Mesenchymal stem cell (in vitro differentiated cells and primary cell): Measurements from ENCODE around the gene VIT.

Experiments used
- DNase-seq: peaks from one replicate; pipeline ENCODE4 v3.0.0-alpha.2; 2013
- H2AFZ ChIP-seq: one replicate; pipeline ENCODE4 v1.6.1; 2013; ENCODE audit warnings: low read depth, mild to moderate bottlenecking, control low read depth, inconsistent platforms, low read length, moderate library complexity
- H2AK5ac ChIP-seq: 2 replicates; pipeline ENCODE4 v1.6.1; 2013; ENCODE audit warnings: low read length, moderate library complexity, mild to moderate bottlenecking, inconsistent platforms; ENCODE audit not compliant: severe bottlenecking
- H2BK120ac ChIP-seq: one replicate; pipeline ENCODE4 v1.6.1; 2013; ENCODE audit warnings: low read depth, mild to moderate bottlenecking, inconsistent platforms, low read length, moderate library complexity
- H2BK12ac ChIP-seq, 2 experiments: one replicate each; pipeline ENCODE4 v1.6.1; 2013; ENCODE audit warnings: inconsistent platforms in 2 of 2, low read length in 2 of 2, mild to moderate bottlenecking in 2 of 2, moderate library complexity in 2 of 2, control low read depth in 1 of 2
- H2BK15ac ChIP-seq: one replicate; pipeline ENCODE4 v1.6.1; 2013; ENCODE audit warnings: mild to moderate bottlenecking, low read depth, inconsistent platforms; ENCODE audit not compliant: poor library complexity, severe bottlenecking
- H2BK5ac ChIP-seq: 2 replicates; pipeline ENCODE4 v1.6.1; 2013; ENCODE audit warnings: low read depth, mild to moderate bottlenecking, low read length, control low read depth, inconsistent platforms; ENCODE audit not compliant: poor library complexity, severe bottlenecking
- H3K14ac ChIP-seq, 2 experiments: one replicate each; pipeline ENCODE4 v1.6.1; 2013; ENCODE audit warnings: inconsistent platforms in 2 of 2, low read length in 2 of 2, control low read depth in 1 of 2, mild to moderate bottlenecking in 1 of 2, moderate library complexity in 1 of 2
- H3K18ac ChIP-seq, 2 experiments: one replicate each; pipeline ENCODE4 v1.6.1; 2013; ENCODE audit warnings: inconsistent platforms in 2 of 2, low read length in 2 of 2, control low read depth in 1 of 2, low read depth in 1 of 2, mild to moderate bottlenecking in 1 of 2
- H3K23ac ChIP-seq, 2 experiments: one replicate each; pipeline ENCODE4 v1.6.1; 2013; ENCODE audit warnings: inconsistent platforms in 2 of 2, low read length in 2 of 2, mild to moderate bottlenecking in 2 of 2, moderate library complexity in 2 of 2, control low read depth in 1 of 2
- H3K27ac ChIP-seq: 2 replicates; pipeline ENCODE4 v1.5.1; 2013; ENCODE audit warnings: mild to moderate bottlenecking, moderate library complexity, low read length, control low read depth, inconsistent platforms; ENCODE audit not compliant: poor library complexity, severe bottlenecking
- H3K27me3 ChIP-seq, 2 experiments: 2 replicates each; pipeline versions ENCODE4 v1.6.1 to v1.7.0; 2013; ENCODE audit warnings: low read length in 2 of 2, mild to moderate bottlenecking in 2 of 2, moderate library complexity in 2 of 2, control low read depth in 1 of 2, inconsistent platforms in 1 of 2; ENCODE audit not compliant: control insufficient read depth in 1 of 2, insufficient read depth in 1 of 2
- H3K36me3 ChIP-seq, 2 experiments: 2 replicates each; pipeline versions ENCODE4 v1.6.1 to v1.7.0; 2013; ENCODE audit warnings: low read length in 2 of 2, control low read depth in 1 of 2, inconsistent platforms in 1 of 2, low read depth in 1 of 2, mild to moderate bottlenecking in 1 of 2; ENCODE audit not compliant: insufficient read depth in 2 of 2, control insufficient read depth in 1 of 2
- H3K4ac ChIP-seq, 2 experiments: one replicate each; pipeline ENCODE4 v1.6.1; 2013; ENCODE audit warnings: inconsistent platforms in 2 of 2, low read length in 2 of 2, mild to moderate bottlenecking in 2 of 2, moderate library complexity in 2 of 2, control low read depth in 1 of 2, low read depth in 1 of 2
- H3K4me1 ChIP-seq: 2 replicates; pipeline ENCODE4 v1.6.1; 2013; ENCODE audit warnings: low read depth, low read length, control low read depth; ENCODE audit not compliant: control insufficient read depth, insufficient read depth
- H3K4me2 ChIP-seq: 2 replicates; pipeline ENCODE4 v1.6.1; 2013; ENCODE audit warnings: low read length, mild to moderate bottlenecking, inconsistent platforms; ENCODE audit not compliant: poor library complexity, severe bottlenecking
- H3K4me3 ChIP-seq, 2 experiments: 2 replicates each; pipeline versions ENCODE4 v1.5.1 to v1.7.0; 2013; ENCODE audit warnings: low read length in 2 of 2, mild to moderate bottlenecking in 2 of 2, control low read depth in 1 of 2, low read depth in 1 of 2; ENCODE audit not compliant: insufficient read depth in 1 of 2
- H3K79me1 ChIP-seq: replicated peaks from 2 replicates; pipeline ENCODE4 v1.6.1; 2013; ENCODE audit warnings: mild to moderate bottlenecking, control low read depth, low read length, inconsistent platforms; ENCODE audit not compliant: poor library complexity, severe bottlenecking
- H3K9ac ChIP-seq: 2 replicates; pipeline ENCODE4 v1.7.0; 2013; ENCODE audit warnings: mild to moderate bottlenecking, low read length, moderate library complexity
- H3K9me3 ChIP-seq: 2 replicates; pipeline ENCODE4 v1.7.0; 2013; ENCODE audit warnings: mild to moderate bottlenecking, low read length; ENCODE audit not compliant: control insufficient read depth
- H4K8ac ChIP-seq: one replicate; pipeline ENCODE4 v1.6.1; 2013; ENCODE audit warnings: inconsistent platforms, mild to moderate bottlenecking, low read length, moderate library complexity
- H4K91ac ChIP-seq: one replicate; pipeline ENCODE4 v1.6.1; 2013; ENCODE audit warnings: mild to moderate bottlenecking, low read length, inconsistent platforms
- WGBS: methylation state at CpG from one replicate; pipeline ENCODE4 v1.1.7; 2013; ENCODE audit warnings: mixed read lengths; 5-methylcytosine and 5-hydroxymethylcytosine counted together

The VIT gene

GRCh38 chr2:36659872-36660312 lies 36.6 kb upstream of the VIT start:
- H3K14ac ChIP-seq, result no peak overlapping the region
- no peak overlapping the region for H2BK12ac ChIP-seq
- no peak overlapping the region for H2BK15ac ChIP-seq
- H3K9ac ChIP-seq, result no peak overlapping the region
- H3K4me1 ChIP-seq, result peaks cover 1% of the 10 kb centered on the region
- no peaks in the 10 kb centered on the region for H3K36me3 ChIP-seq
- no peak for DNase-seq
- H2AFZ ChIP-seq, result no peak overlapping the region
- H2AK5ac ChIP-seq, result no peak overlapping the region
- H3K4me3 ChIP-seq, result no peak overlapping the region
- no peak overlapping the region for H3K27ac ChIP-seq
- no peak overlapping the region for H2BK5ac ChIP-seq
- H3K4me2 ChIP-seq, result no peak overlapping the region
- no peak overlapping the region for H3K23ac ChIP-seq
- H3K79me1 ChIP-seq, result no peaks in the 10 kb centered on the region
- H3K9me3 ChIP-seq, result no peaks in the 10 kb centered on the region
- no peak overlapping the region for H3K18ac ChIP-seq
- no peak overlapping the region for H2BK120ac ChIP-seq
- H3K4ac ChIP-seq, result no peak overlapping the region
- H3K27me3 ChIP-seq, result no peaks in the 10 kb centered on the region
- H4K91ac ChIP-seq, result no peak overlapping the region
- no peak overlapping the region for H4K8ac ChIP-seq

GRCh38 chr2:36662638-36663037 lies 33.9 kb upstream of the VIT start:
- no peaks in the 10 kb centered on the region for H3K9me3 ChIP-seq
- no peaks in the 10 kb centered on the region for H3K79me1 ChIP-seq
- H3K23ac ChIP-seq, result no peak overlapping the region
- H2BK5ac ChIP-seq, result no peak overlapping the region
- peaks cover 1% of the 10 kb centered on the region for H3K4me1 ChIP-seq
- no peaks in the 10 kb centered on the region for H3K36me3 ChIP-seq
- no peak overlapping the region for H2BK15ac ChIP-seq
- no peak overlapping the region for H2BK120ac ChIP-seq
- H3K4me2 ChIP-seq, result no peak overlapping the region
- no peak overlapping the region for H3K14ac ChIP-seq
- no peak for DNase-seq
- no peak overlapping the region for H3K4me3 ChIP-seq
- H3K27me3 ChIP-seq, result no peaks in the 10 kb centered on the region
- H2BK12ac ChIP-seq, result no peak overlapping the region
- WGBS, result 95% methylated on average over 6 of the region's 8 CpGs
- no peak overlapping the region for H3K18ac ChIP-seq
- no peak overlapping the region for H3K27ac ChIP-seq
- H4K91ac ChIP-seq, result no peak overlapping the region
- no peak overlapping the region for H4K8ac ChIP-seq
- H2AK5ac ChIP-seq, result no peak overlapping the region
- H2AFZ ChIP-seq, result no peak overlapping the region
- H3K9ac ChIP-seq, result no peak overlapping the region
- H3K4ac ChIP-seq, result no peak overlapping the region

GRCh38 chr2:36663295-36663694 lies 33.2 kb upstream of the VIT start:
- Histone ChIP-seq H3K4me3 (no peak overlapping the region), H3K27me3 (no peaks in the 10 kb centered on the region), H3K27ac (no peak overlapping the region), H3K79me1 (no peaks in the 10 kb centered on the region), H2AK5ac (no peak overlapping the region), H2AFZ (no peak overlapping the region), H3K23ac (no peak overlapping the region), H3K4ac (no peak overlapping the region), H2BK12ac (no peak overlapping the region), H4K91ac (no peak overlapping the region), H2BK5ac (no peak overlapping the region), H3K18ac (no peak overlapping the region), H2BK120ac (no peak overlapping the region), H3K36me3 (no peaks in the 10 kb centered on the region), H3K4me2 (no peak overlapping the region), H3K14ac (no peak overlapping the region), H3K9ac (no peak overlapping the region), H4K8ac (no peak overlapping the region), H3K9me3 (no peaks in the 10 kb centered on the region), H2BK15ac (no peak overlapping the region), H3K4me1 (peaks cover 1% of the 10 kb centered on the region)
- WGBS, result 93% methylated on average over 1 of the region's 2 CpGs
- DNase-seq, result no peak

GRCh38 chr2:36663851-36664695 lies 32.4 kb upstream of the VIT start:
- Histone ChIP-seq H3K9ac (peak overlapping the region; percentile 15), H3K27me3 (no peaks in the 10 kb centered on the region), H2AFZ (no peak overlapping the region), H3K18ac (no peak overlapping the region), H3K4ac (no peak overlapping the region), H2AK5ac (no peak overlapping the region), H3K79me1 (no peaks in the 10 kb centered on the region), H2BK12ac (no peak overlapping the region), H3K23ac (no peak overlapping the region), H3K4me1 (peaks cover 1% of the 10 kb centered on the region), H3K9me3 (no peaks in the 10 kb centered on the region), H3K36me3 (no peaks in the 10 kb centered on the region), H2BK5ac (no peak overlapping the region), H4K8ac (no peak overlapping the region), H2BK15ac (no peak overlapping the region), H3K4me3 (no peak overlapping the region), H3K4me2 (no peak overlapping the region), H2BK120ac (no peak overlapping the region), H3K27ac (no peak overlapping the region), H4K91ac (no peak overlapping the region), H3K14ac (no peak overlapping the region)
- DNase-seq, result peak; percentile 74
- WGBS, result 54% methylated on average over 8 of the region's 12 CpGs
